Kidney (tissue), 14 donors: ENCODE results near the gene RAI1. TPM values are rescaled to one million over a fixed set of nuclear protein-coding genes. Genes with fewer than 3 reads are reported as not detected.

Experiments
- DNase-seq, 5 donors: peaks; one replicate each; pipeline ENCODE4 v3.0.0-alpha.2; 2013 to 2020
- FAIRE-seq: peaks from 2 replicates; lab custom pipeline; 2012; peaks lifted over from hg19 to GRCh38; lab: Jason Lieb, UNC
- H3K27ac ChIP-seq, 2 donors: one replicate each; pipeline ENCODE4 v1.7.0; 2013; ENCODE audit warnings: low read depth in 2 of 2, low read length in 2 of 2, inconsistent platforms in 1 of 2
- H3K27me3 ChIP-seq: one replicate; pipeline ENCODE4 v1.7.1; 2013; ENCODE audit warnings: low read length, inconsistent platforms; ENCODE audit not compliant: control insufficient read depth, insufficient read depth
- H3K36me3 ChIP-seq, 3 donors: one replicate each; pipeline versions ENCODE4 v1.7.0 to v1.7.1; 2013; ENCODE audit warnings: low read length in 3 of 3, control low read depth in 1 of 3, inconsistent platforms in 1 of 3; ENCODE audit not compliant: insufficient read depth in 3 of 3, control insufficient read depth in 2 of 3
- H3K4me1 ChIP-seq, 3 donors: one replicate each; pipeline versions ENCODE4 v1.7.0 to v1.7.1; 2013; ENCODE audit warnings: low read length in 3 of 3, inconsistent platforms in 1 of 3, low read depth in 1 of 3; ENCODE audit not compliant: control insufficient read depth in 2 of 3, insufficient read depth in 2 of 3
- H3K4me3 ChIP-seq, 3 donors: one replicate each; pipeline versions ENCODE4 v1.7.0 to v1.8.1; 2013; ENCODE audit warnings: low read length in 3 of 3, control low read depth in 1 of 3, inconsistent platforms in 1 of 3
- H3K9ac ChIP-seq, 3 donors: one replicate each; pipeline versions ENCODE4 v1.7.0 to v1.7.1; 2013; ENCODE audit warnings: low read length in 3 of 3, control low read depth in 1 of 3, inconsistent platforms in 1 of 3
- H3K9me3 ChIP-seq, 3 donors: one replicate each; pipeline versions ENCODE4 v1.7.0 to v1.7.1; 2013; ENCODE audit warnings: low read length in 3 of 3, control low read depth in 1 of 3, inconsistent platforms in 1 of 3; ENCODE audit not compliant: control insufficient read depth in 2 of 3, insufficient read depth in 1 of 3
- CTCF ChIP-seq: IDR thresholded peaks from 3 replicates; pipeline ENCODE4 v1.5.1; 2012; ENCODE audit warnings: mild to moderate bottlenecking, moderate library complexity, borderline replicate concordance; ENCODE audit not compliant: insufficient read depth; ENCODE audit errors: extremely low read depth
- intact Hi-C: fragments of 100-400 bp; cut with DNase I; formaldehyde crosslinking; loops from one replicate; pipeline ENCODE4 v1.11.1; 2022
- polyA plus RNA-seq: library from polyadenylated mRNA; stranded (reverse); fragments of 350-450 nt; fragmentation: Illumina TruSeq; extraction: RNeasy Lipid Tissue Mini Kit (QIAGEN cat#74804); gene quantifications from one replicate; pipeline ENCODE4 v1.2.3, GENCODE V29; 2014; ENCODE audit warnings: low read depth, low replicate concordance; ENCODE audit not compliant: insufficient read depth
- total RNA-seq: library from RNA; stranded (reverse); fragmentation: NEBNext Ultra II Directional; extraction: Animal tissue kit (Norgen Biotek cat#: 25700); gene quantifications from one replicate; pipeline ENCODE4 v1.2.1, GENCODE V29; 2021
- donor health status: control.
- donor health status: control.
- donor health status: control.
- donor health status: control.
- donor health status: control.
- donor health status: DM: yes; HTN: yes; CAD: no.
- donor health status: Normal renal cell carcinoma (clear cell type).

RAI1 gene
- total and polyA plus RNA-seq, 2 donors from 2014 or later: 6.7 to 50.5 TPM

- H3K27ac ChIP-seq: no peak overlapping the region
- no peak for FAIRE-seq
- no peaks in the 10 kb centered on the region for H3K36me3 ChIP-seq
- no peaks in the 10 kb centered on the region for H3K27me3 ChIP-seq
- no peak overlapping the region for H3K4me3 ChIP-seq
- peaks cover 0 to 5% (median 0%) of the 10 kb centered on the region in 3 donors for H3K4me1 ChIP-seq
- no peak for DNase-seq
- H3K9me3 ChIP-seq: no peaks in the 10 kb centered on the region
- TF ChIP-seq CTCF: no peak
- H3K9ac ChIP-seq: no peak overlapping the region
- intact Hi-C loops: no loop called here
Observed at GRCh38 chr17:17761894-17762743, 80.9 kb downstream of the RAI1 start.

- Histone ChIP-seq H3K9ac (no peak overlapping the region), H3K27me3 (no peaks in the 10 kb centered on the region), H3K9me3 (no peaks in the 10 kb centered on the region), H3K36me3 (no peaks in the 10 kb centered on the region), H3K4me1 (peaks cover 0 to 10% (median 3%) of the 10 kb centered on the region in 3 donors), H3K4me3 (no peak overlapping the region), H3K27ac (no peak overlapping the region)
- TF ChIP-seq CTCF: no peak
- intact Hi-C loops: no loop called here
- FAIRE-seq (no peak), DNase-seq (no peak)
Observed at GRCh38 chr17:17762744-17763105, 81.5 kb downstream of the RAI1 start.

GRCh38 chr17:17763136-17763535 lies 81.9 kb downstream of the RAI1 start:
- FAIRE-seq (no peak), DNase-seq (no peak)
- Histone ChIP-seq H3K9me3 (no peaks in the 10 kb centered on the region), H3K27me3 (no peaks in the 10 kb centered on the region), H3K36me3 (no peaks in the 10 kb centered on the region), H3K27ac (no peak overlapping the region), H3K4me1 (peaks cover 0 to 12% (median 3%) of the 10 kb centered on the region in 3 donors), H3K4me3 (no peak overlapping the region), H3K9ac (no peak overlapping the region)
- intact Hi-C loops: no loop called here
- TF ChIP-seq CTCF: no peak
